IMR-90 (cell line): ENCODE results near the gene BCAT1. TPM values are rescaled to one million over a fixed set of nuclear protein-coding genes. Genes with fewer than 3 reads are reported as not detected.

Source experiments
- ATAC-seq: fragments of 200-7000 bp; cut with Tn5 transposase; 2 replicates; pipeline ENCODE4 v1.9.1; 2020; ENCODE audit warnings: low read depth, mild to moderate bottlenecking, moderate library complexity
- BruUV-seq: library from RNA; stranded (reverse); fragments of 400-500 nt; replicated peaks from 2 replicates; lab custom pipeline; 2021; lab: Mats Ljungman, UMichigan
- CTCF ChIA-PET: fragments of 300-600 bp; formaldehyde crosslinking; extraction: SDS; loops from one replicate; lab custom pipeline; 2021; ENCODE audit warnings: antibody characterized with exemption; lab: Yijun Ruan, JAX
- POLR2A ChIA-PET: fragments of 300-600 bp; sonication (Branson Sonifier 250); formaldehyde crosslinking; loops from one replicate; lab custom pipeline; 2022; ENCODE audit warnings: antibody characterized with exemption; ENCODE audit not compliant: unreplicated experiment; lab: Charles Lee
- DNase-seq: peaks from one replicate; pipeline ENCODE4 v3.0.0; 2013
- H2AFZ ChIP-seq: replicated peaks from 2 replicates; pipeline ENCODE3; 2013; ENCODE audit warnings: low read length, mild to moderate bottlenecking; ENCODE audit not compliant: poor library complexity
- H2AK5ac ChIP-seq: 2 replicates; pipeline ENCODE4 v1.6.1; 2013; ENCODE audit warnings: low read depth, low read length, inconsistent platforms
- H2AK9ac ChIP-seq: replicated peaks from 2 replicates; pipeline ENCODE3; 2013; ENCODE audit warnings: mild to moderate bottlenecking, low read depth, low read length, moderate library complexity; ENCODE audit not compliant: poor library complexity
- H2BK120ac ChIP-seq: 2 replicates; pipeline ENCODE4 v1.6.1; 2013; ENCODE audit warnings: low read depth, low read length, inconsistent platforms
- H2BK15ac ChIP-seq: 3 replicates; pipeline ENCODE4 v1.6.1; 2013; ENCODE audit warnings: low read depth, low read length, inconsistent platforms
- H2BK20ac ChIP-seq: 2 replicates; pipeline ENCODE4 v1.6.1; 2013; ENCODE audit warnings: low read depth, mild to moderate bottlenecking, inconsistent platforms, low read length, moderate library complexity
- H2BK5ac ChIP-seq: 2 replicates; pipeline ENCODE4 v1.6.1; 2013; ENCODE audit warnings: mild to moderate bottlenecking, low read depth, low read length, inconsistent platforms; ENCODE audit not compliant: poor library complexity, severe bottlenecking
- H3K14ac ChIP-seq: replicated peaks from 2 replicates; pipeline ENCODE4 v1.6.1; 2013; ENCODE audit warnings: low read depth, low read length, inconsistent platforms
- H3K18ac ChIP-seq: 2 replicates; pipeline ENCODE4 v1.6.1; 2013; ENCODE audit warnings: low read depth, low read length, control low read depth
- H3K23ac ChIP-seq: 2 replicates; pipeline ENCODE4 v1.6.1; 2013; ENCODE audit warnings: low read depth, low read length, inconsistent platforms
- H3K27ac ChIP-seq: 2 replicates; pipeline ENCODE4 v1.5.1; 2013; ENCODE audit warnings: mild to moderate bottlenecking, control low read depth, low read length; ENCODE audit not compliant: insufficient read depth
- H3K27me3 ChIP-seq: 2 replicates; pipeline ENCODE4 v1.6.1; 2013; ENCODE audit warnings: low read length; ENCODE audit not compliant: control insufficient read depth, insufficient read depth
- H3K36me3 ChIP-seq: 2 replicates; pipeline ENCODE4 v1.6.1; 2013; ENCODE audit warnings: low read length, mixed read lengths; ENCODE audit not compliant: control insufficient read depth, insufficient read depth
- H3K4ac ChIP-seq: 2 replicates; pipeline ENCODE4 v1.6.1; 2013; ENCODE audit warnings: low read depth, low read length, inconsistent platforms
- H3K4me1 ChIP-seq: 2 replicates; pipeline ENCODE4 v1.6.1; 2013; ENCODE audit warnings: low read length, mixed read lengths; ENCODE audit not compliant: control insufficient read depth, insufficient read depth
- H3K4me2 ChIP-seq: 2 replicates; pipeline ENCODE4 v1.6.1; 2013; ENCODE audit warnings: low read depth, mild to moderate bottlenecking, control low read depth, low read length, moderate library complexity
- H3K4me3 ChIP-seq: 2 replicates; pipeline ENCODE4 v1.5.1; 2013; ENCODE audit warnings: low read depth, mild to moderate bottlenecking, control low read depth, low read length, moderate library complexity; ENCODE audit not compliant: insufficient read depth
- H3K56ac ChIP-seq: 2 replicates; pipeline ENCODE4 v1.6.1; 2013; ENCODE audit warnings: low read length, inconsistent platforms; ENCODE audit not compliant: insufficient read depth; ENCODE audit errors: extremely low read depth
- H3K79me1 ChIP-seq, 2 experiments: 2 replicates each; pipeline ENCODE4 v1.6.1; 2013; ENCODE audit warnings: low read length in 2 of 2, inconsistent platforms in 1 of 2, low read depth in 1 of 2
- H3K9ac ChIP-seq: 2 replicates; pipeline ENCODE4 v1.6.1; 2013; ENCODE audit warnings: low read depth, low read length, control low read depth
- H3K9me1 ChIP-seq: 2 replicates; pipeline ENCODE4 v1.6.1; 2013; ENCODE audit warnings: low read length, inconsistent platforms; ENCODE audit not compliant: insufficient read depth
- H3K9me3 ChIP-seq: 2 replicates; pipeline ENCODE4 v1.6.1; 2013; ENCODE audit warnings: low read length; ENCODE audit not compliant: control insufficient read depth, insufficient read depth
- H4K20me1 ChIP-seq: 2 replicates; pipeline ENCODE4 v1.6.1; 2013; ENCODE audit warnings: low read length, inconsistent platforms; ENCODE audit not compliant: insufficient read depth
- H4K5ac ChIP-seq: 2 replicates; pipeline ENCODE4 v1.6.1; 2013; ENCODE audit warnings: mild to moderate bottlenecking, low read depth, low read length, control low read depth
- H4K8ac ChIP-seq, 2 experiments: 2 replicates each; pipeline ENCODE4 v1.6.1; 2013; ENCODE audit warnings: low read depth in 2 of 2, low read length in 2 of 2, control low read depth in 1 of 2, inconsistent platforms in 1 of 2
- H4K91ac ChIP-seq: 2 replicates; pipeline ENCODE4 v1.6.1; 2013; ENCODE audit warnings: low read depth, low read length, inconsistent platforms; ENCODE audit not compliant: insufficient read depth
- BHLHE40 ChIP-seq: fragments of 150-350 bp; IDR thresholded peaks from 2 replicates; pipeline ENCODE4 v1.6.1; 2016; ENCODE audit warnings: mild to moderate bottlenecking, low read depth, low read length
- CHD1 ChIP-seq: IDR thresholded peaks from 2 replicates; pipeline ENCODE4 v1.6.1; 2012; ENCODE audit warnings: low read depth, low read length, improper control_type of control experiment
- CTCF ChIP-seq: conservative IDR thresholded peaks from 2 replicates; pipeline ENCODE4 v1.5.1; 2012; ENCODE audit warnings: mild to moderate bottlenecking, low read depth, low read length, improper control_type of control experiment
- FOS ChIP-seq: fragments of 150-350 bp; IDR thresholded peaks from 2 replicates; pipeline ENCODE4 v1.6.1; 2016; ENCODE audit warnings: low read depth, low read length
- MAZ ChIP-seq: IDR thresholded peaks from 2 replicates; pipeline ENCODE4 v1.6.1; 2012; ENCODE audit warnings: low read depth, mild to moderate bottlenecking, low read length, improper control_type of control experiment, moderate library complexity, borderline replicate concordance
- NFE2L2 ChIP-seq: fragments of 150-350 bp; IDR thresholded peaks from 2 replicates; pipeline ENCODE4 v1.6.1; 2016; ENCODE audit warnings: low read depth, mild to moderate bottlenecking, low read length
- RAD21 ChIP-seq: IDR thresholded peaks from 2 replicates; pipeline ENCODE4 v1.6.1; 2012; ENCODE audit warnings: low read length, improper control_type of control experiment
- RCOR1 ChIP-seq: IDR thresholded peaks from 2 replicates; pipeline ENCODE4 v1.6.1; 2012; ENCODE audit warnings: mild to moderate bottlenecking, low read length, improper control_type of control experiment; ENCODE audit not compliant: insufficient replicate concordance
- RFX5 ChIP-seq: IDR thresholded peaks from 2 replicates; pipeline ENCODE4 v1.8.0; 2012; ENCODE audit warnings: low read depth, mild to moderate bottlenecking, low read length, moderate library complexity
- WGBS, 2 experiments: methylation state at CpG; one replicate each; pipeline versions ENCODE4 v1.1.5 to v1.1.7; 2013; ENCODE audit warnings: missing lambda C conversion rate in 2 of 2; ENCODE audit not compliant: insufficient read length in 1 of 2; ENCODE audit errors: extremely low coverage in 2 of 2; 5-methylcytosine and 5-hydroxymethylcytosine counted together
- dilution Hi-C: fragments of 300-500 bp; cut with HindIII; formaldehyde crosslinking; loops from one replicate; pipeline ENCODE4 v1.14.3; 2018; ENCODE audit warnings: low sequenced_read_pairs; ENCODE audit not compliant: unreplicated experiment
- in situ Hi-C: fragments of 300-500 bp; cut with MboI; formaldehyde crosslinking; loops from 3 replicates; pipeline ENCODE4 v1.14.3; 2019; ENCODE audit warnings: low sequenced_read_pairs, inconsistent platforms, mixed read lengths
- intact Hi-C: fragments of 100-400 bp; cut with micrococcal nuclease; formaldehyde crosslinking; loops from 2 replicates; pipeline ENCODE4 v1.10.0; 2022
- polyA plus RNA-seq, 3 experiments: library from polyadenylated mRNA; depleted of rRNA; stranded (reverse); fragments of >200 nt; gene quantifications; 2 replicates each; pipeline ENCODE4 v1.2.3, GENCODE V29; 2012; ENCODE audit warnings: low replicate concordance in 1 of 3
- total RNA-seq: library from RNA; depleted of rRNA; stranded (reverse); fragments of >200 nt; gene quantifications from 2 replicates; pipeline ENCODE4 v1.2.3, GENCODE V29; 2012
- TF ChIP-seq, protein P1 (sequence below): fragments of 150-350 bp; IDR thresholded peaks from 2 replicates; pipeline ENCODE4 v1.6.1; 2016; ENCODE audit warnings: low read depth, mild to moderate bottlenecking, low read length, moderate library complexity, borderline replicate concordance

Gene BCAT1
- total and polyA plus RNA-seq, 2 of the 4 experiments (the other 2 are of a cell fraction): 30.4 to 683 TPM

DNA sequence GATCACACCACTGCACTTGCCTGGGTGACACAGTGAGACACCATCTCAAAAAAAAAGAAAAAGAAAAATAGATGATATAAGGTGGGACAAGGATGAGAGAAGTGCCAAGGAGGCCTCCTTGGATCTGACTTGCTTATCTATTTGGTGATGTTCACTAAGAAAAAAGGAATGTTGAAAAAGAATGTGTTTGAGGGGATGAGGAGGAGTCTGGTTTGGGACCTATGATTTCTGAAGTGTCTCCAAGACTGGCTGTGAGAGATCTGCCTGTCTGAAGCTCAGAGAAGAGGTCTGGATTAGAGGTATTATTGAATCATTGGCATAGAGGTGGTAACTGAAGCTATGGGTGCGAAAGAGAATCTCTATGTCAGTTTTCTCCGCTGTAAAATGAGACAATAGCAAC, 42.8 kb downstream of the BCAT1 start:
- no peak for DNase-seq
- Histone ChIP-seq H3K9me3 (0 out of 2 replicates have a peak, but pooled peaks cover 2% of the 10 kb centered on the region), H3K4me1 (peaks cover 29% of the 10 kb centered on the region), H2BK15ac (peak overlapping the region; percentile 30; the same call in 1 of the 3 replicates), H4K5ac (no peak overlapping the region), H2BK5ac (peak overlapping the region; percentile 42), H3K36me3 (peaks cover 4% of the 10 kb centered on the region), H4K91ac (no peak overlapping the region), H3K4me3 (no peak overlapping the region), H4K8ac (peak overlapping the region; percentile 37 to 65; a peak in 3 of 4 replicates), H3K56ac (no peak overlapping the region), H3K4ac (peak overlapping the region; percentile 22; the same call in 1 of the 2 replicates), H3K9ac (no peak overlapping the region), H4K20me1 (peaks cover 36% of the 10 kb centered on the region), H3K27ac (no peak overlapping the region), H3K18ac (no peak overlapping the region; the same call in 1 of the 2 replicates), H3K14ac (0 out of 2 replicates have a peak overlapping the region, but pooled peaks have one; percentile 29), H2AK5ac (peak overlapping the region; percentile 27), H3K27me3 (no peaks in the 10 kb centered on the region), H3K4me2 (no peak overlapping the region; the same call in 1 of the 2 replicates), H2BK120ac (0 out of 2 replicates have a peak overlapping the region, but pooled peaks have one; percentile 9), H2AFZ (no peak overlapping the region), H3K9me1 (peaks cover 26% of the 10 kb centered on the region; the same call in 1 of the 2 replicates), H3K79me1 (peaks cover 53 to 89% of the 10 kb centered on the region in 2 experiments), H2BK20ac (no peak overlapping the region), H2AK9ac (no peak overlapping the region), H3K23ac (0 out of 2 replicates have a peak overlapping the region, but pooled peaks have one; percentile 7)
- ChIA-PET CTCF (interaction anchor here (0.5 kb wide), 1 partner anchor 304 kb away, joined by 6 read pairs; no protein-coding TSS in a partner anchor), POLR2A (no interaction called here)
- in situ Hi-C loops (no loop called here), dilution Hi-C loops (no loop called here), intact Hi-C loops (no loop called here)
- no CpG with 5 or more reads among the region's 2 CpGs for WGBS, 2 experiments
- TF ChIP-seq BHLHE40 (no peak), MAZ (no peak), CTCF (no peak), RAD21 (no peak), FOS (no peak), RFX5 (no peak), NFE2L2 (no peak), CHD1 (no peak), RCOR1 (no peak)
- TF ChIP-seq, protein P1, sequence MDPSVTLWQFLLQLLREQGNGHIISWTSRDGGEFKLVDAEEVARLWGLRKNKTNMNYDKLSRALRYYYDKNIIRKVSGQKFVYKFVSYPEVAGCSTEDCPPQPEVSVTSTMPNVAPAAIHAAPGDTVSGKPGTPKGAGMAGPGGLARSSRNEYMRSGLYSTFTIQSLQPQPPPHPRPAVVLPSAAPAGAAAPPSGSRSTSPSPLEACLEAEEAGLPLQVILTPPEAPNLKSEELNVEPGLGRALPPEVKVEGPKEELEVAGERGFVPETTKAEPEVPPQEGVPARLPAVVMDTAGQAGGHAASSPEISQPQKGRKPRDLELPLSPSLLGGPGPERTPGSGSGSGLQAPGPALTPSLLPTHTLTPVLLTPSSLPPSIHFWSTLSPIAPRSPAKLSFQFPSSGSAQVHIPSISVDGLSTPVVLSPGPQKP: no peak
- BruUV-seq: no TSS peak
- no peak; the same call in 1 of the 2 replicates for ATAC-seq
